Testis (tissue), 2 donors: ENCODE measurements around the gene AMPD3.

Source experiments
- CTCF ChIP-seq, 3 experiments: fragments of 450-650 bp in 2 of 3; fragments of 200-600 bp in 1 of 3; sonication (generic) in 1 of 3; IDR thresholded peaks; one replicate each; pipeline ENCODE4 v1.5.1; 2016 to 2019; ENCODE audit warnings: antibody characterized with exemption in 3 of 3, mild to moderate bottlenecking in 2 of 3, moderate library complexity in 1 of 3
- POLR2A ChIP-seq: fragments of 450-650 bp; IDR thresholded peaks from one replicate; pipeline ENCODE4 v1.6.1; 2017; ENCODE audit warnings: antibody characterized with exemption, mild to moderate bottlenecking, moderate library complexity

- TF ChIP-seq POLR2A (no peak), CTCF (IDR thresholded peaks at IDR 0.05) (no peak)
Observed at GRCh38 chr11:10474551-10474950, 19.5 kb downstream of the AMPD3 start.
